HG03354 (cell line): ENCODE measurements around the gene MCTS1.
"Not testable (repeated sequence)": the region's sequence is repeated elsewhere in the genome, so short reads cannot be mapped to it uniquely, and the experiment has no call there.

ENCODE experiments used
- ATAC-seq: cut with Tn5 transposase; IDR thresholded peaks from one replicate; pipeline ENCODE4 v1.9.1; 2021; ENCODE audit warnings: mild to moderate bottlenecking; ENCODE audit not compliant: unreplicated experiment, poor library complexity, severe bottlenecking

MCTS1 gene

GRCh38 chrX:120617996-120618630, 14.2 kb downstream of the MCTS1 start:
- ATAC-seq, result no peak

GRCh38 chrX:120625371-120625770, 21.5 kb downstream of the MCTS1 start:
- ATAC-seq, result no peak

- peak; percentile 96 for ATAC-seq
These were observed 26.0 kb downstream of the MCTS1 start, which contains the start of gene C1GALT1C1 for GRCh38 chrX:120629667-120630537. TSS of gene C1GALT1C1 (minus strand) at chrX:120630054. CDS start at chrX:120627166, 2,888 bp downstream.

GRCh38 chrX:120638619-120639018, 34.7 kb downstream of the MCTS1 start:
- no peak for ATAC-seq

- no peak for ATAC-seq
These were observed 39.0 kb downstream of the MCTS1 start for GRCh38 chrX:120642871-120643270.

GRCh38 chrX:120647127-120647526, 43.2 kb downstream of the MCTS1 start:
- no peak for ATAC-seq

- ATAC-seq, result not testable (repeated sequence)
These were observed 48.4 kb downstream of the MCTS1 start for GRCh38 chrX:120652256-120652655.

GRCh38 chrX:120653000-120653399, 49.1 kb downstream of the MCTS1 start:
- no peak for ATAC-seq

- ATAC-seq, result no peak
These were observed 56.7 kb downstream of the MCTS1 start for GRCh38 chrX:120660637-120661036.
